G401 (cell line): ENCODE measurements around the gene TFE3. TPM values are rescaled to one million over a fixed set of nuclear protein-coding genes. Genes with fewer than 3 reads are reported as not detected.

Experiments
- DNase-seq: peaks from one replicate; pipeline ENCODE4 v3.0.0-alpha.2; 2015; ENCODE audit warnings: low spot score
- in situ Hi-C: cut with HindIII; loops from 2 replicates; pipeline ENCODE4 v1.10.0; 2016; ENCODE audit warnings: low sequenced_read_pairs, mixed read lengths
- total RNA-seq: library from RNA; depleted of rRNA; stranded (reverse); fragments of >200 nt; shearing (Covaris generic); gene quantifications from 2 replicates; pipeline ENCODE4 v1.2.3, GENCODE V29; 2014

Gene TFE3
- total RNA-seq, 1 experiment from 2014 or later = 50.0 TPM

DNA sequence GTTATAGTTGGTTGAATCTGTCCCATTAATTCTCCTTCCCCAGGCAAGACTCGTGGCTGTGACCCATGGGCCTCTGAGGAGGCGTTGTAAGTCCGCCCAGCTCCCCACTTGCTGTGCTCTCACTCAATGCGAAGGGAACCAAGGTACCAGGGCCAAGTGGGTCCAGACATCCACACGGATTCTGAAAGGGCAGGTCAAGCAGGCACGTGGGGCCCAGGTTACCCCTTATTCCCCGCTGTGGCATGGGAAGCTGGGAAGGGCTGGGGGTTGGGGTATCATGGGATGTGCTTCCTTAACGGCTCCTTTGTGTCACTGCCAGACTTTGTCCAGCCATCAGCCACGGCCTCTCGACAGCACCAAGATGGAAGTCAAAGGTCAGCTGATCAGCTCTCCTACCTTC is 18.8 kb upstream of the TFE3 start:
- DNase-seq = no peak

GRCh38 chrX:49061490-49061889 is 18.3 kb upstream of the TFE3 start:
- in situ Hi-C loops = no loop called here
- no peak for DNase-seq

More for the DNA sequence above, 18.8 kb upstream of the TFE3 start:
- in situ Hi-C loops = no loop called here

DNA sequence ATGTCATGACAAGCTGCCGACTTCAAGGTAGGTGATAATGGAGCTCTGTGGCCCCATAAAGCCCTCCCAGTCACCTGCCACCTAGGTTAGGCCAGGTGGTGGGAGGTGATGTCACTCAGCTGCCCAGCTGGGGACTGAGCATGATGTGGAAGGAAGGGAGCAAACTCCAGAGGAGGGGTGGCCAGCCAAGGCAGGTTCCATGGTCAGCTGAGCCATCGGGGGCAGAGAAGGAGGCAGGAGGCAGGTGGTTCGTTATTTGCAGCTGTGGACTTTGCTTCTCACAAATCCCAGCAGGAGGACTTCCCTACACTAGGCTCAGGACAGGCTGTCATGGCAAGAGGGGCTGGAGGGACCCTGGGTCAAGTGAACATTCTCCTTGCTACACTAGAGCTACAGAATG is 17.8 kb upstream of the TFE3 start:
- no peak for DNase-seq
- in situ Hi-C loops = no loop called here

- no peak for DNase-seq
- in situ Hi-C loops = no loop called here
Measured at GRCh38 chrX:49059681-49060085, 16.5 kb upstream of the TFE3 start.

DNA sequence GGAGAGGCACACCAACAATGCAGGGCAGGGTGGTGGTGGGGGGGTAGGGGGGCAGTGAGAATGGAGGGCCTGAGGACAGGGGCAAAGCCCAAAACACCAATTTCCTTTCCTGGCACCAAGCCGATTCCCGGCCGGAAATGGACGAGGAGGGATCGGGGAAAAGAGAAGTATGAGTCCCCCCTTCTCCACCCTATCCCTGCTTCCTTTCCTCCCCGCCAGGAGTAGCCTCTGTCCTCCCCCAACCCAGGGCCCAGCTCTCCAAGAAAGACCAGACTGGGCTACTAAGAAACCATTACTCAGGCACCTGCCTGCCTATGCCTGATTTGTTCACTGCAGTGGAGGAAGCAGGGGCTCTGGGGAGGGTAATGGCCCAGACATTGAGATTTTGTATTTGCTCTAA is 16.0 kb upstream of the TFE3 start:
- in situ Hi-C loops = no loop called here
- DNase-seq = no peak

DNA sequence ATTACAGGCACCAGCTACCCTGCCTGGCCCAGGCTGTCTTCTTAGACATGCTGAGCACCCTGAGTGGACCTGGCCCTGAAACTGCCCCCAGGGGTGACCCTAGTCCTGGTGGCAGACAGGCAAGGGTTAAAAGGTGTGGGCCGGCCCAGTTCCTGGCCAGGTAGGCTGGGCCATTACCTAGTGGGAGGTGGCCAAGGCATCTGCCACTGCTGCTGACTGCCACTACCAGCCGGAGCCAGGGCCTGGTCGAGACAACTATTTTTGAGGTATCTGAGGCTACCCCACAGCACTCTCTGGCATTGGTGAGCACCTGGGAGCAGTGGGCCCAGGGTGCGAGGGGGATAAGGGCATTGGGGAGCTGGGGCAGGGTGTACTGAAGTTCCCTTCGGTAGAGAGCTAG is 15.6 kb upstream of the TFE3 start, which contains the start of gene CCDC120:
CCDC120 (plus strand) TSS at position 206 of the 400 bp plus-strand sequence. CDS start 3,043 bp downstream, outside the sequence.
- DNase-seq = peak; percentile 61
- in situ Hi-C loops = no loop called here

DNA sequence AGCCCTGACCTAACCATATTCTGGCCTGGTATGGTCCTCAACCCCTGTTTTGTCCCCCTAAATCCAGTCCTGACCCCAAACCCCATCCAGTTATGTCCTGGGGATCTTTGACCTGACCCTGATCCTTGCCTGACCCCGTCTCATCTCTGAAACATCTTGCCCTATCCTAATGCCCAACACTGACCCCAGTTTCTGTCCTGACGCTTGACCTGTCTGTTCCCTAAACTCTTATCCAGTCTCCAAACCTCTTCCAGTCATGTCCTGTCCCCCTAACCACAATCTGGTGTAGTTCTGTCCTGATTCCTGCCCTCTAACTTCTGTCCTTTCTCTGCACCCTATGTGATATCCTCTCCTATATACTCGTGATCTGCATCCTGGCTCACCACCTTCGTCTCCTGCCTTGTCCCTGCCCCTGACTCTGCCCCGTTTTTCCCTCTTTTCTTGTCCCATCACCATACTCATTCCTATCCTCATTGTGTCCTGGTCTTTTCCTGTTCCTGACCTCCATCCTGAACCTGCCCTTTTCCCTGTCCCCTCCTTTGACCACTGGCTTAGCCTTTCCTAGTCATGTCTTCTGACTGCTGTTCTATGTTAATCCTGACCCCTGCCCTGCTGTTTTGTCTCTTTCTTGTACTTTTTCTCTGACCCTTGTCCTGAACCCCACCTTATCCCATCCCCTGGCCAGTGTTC is 11.1 kb upstream of the TFE3 start:
- in situ Hi-C loops = no loop called here
- DNase-seq = no peak

- DNase-seq = peak; percentile 58
- in situ Hi-C loops = no loop called here
Measured at GRCh38 chrX:49053223-49054072, 10.3 kb upstream of the TFE3 start.

DNA sequence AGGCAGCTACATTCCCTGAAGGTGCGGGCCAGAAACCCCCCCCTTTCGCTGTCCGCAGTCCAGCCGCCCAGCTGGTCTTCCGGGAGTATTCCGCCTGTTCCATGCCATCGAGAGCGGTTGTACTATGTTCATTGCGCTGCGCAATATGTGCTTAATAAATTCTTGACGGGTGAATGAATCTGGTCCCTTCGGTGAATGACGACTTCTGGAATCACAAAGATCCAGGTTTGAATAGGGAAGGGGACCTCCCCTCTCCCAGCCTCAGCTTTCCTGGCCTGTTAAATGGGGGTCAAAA is 777 bp upstream of the TFE3 start:
- in situ Hi-C loops = no loop called here
- DNase-seq = no peak

DNA sequence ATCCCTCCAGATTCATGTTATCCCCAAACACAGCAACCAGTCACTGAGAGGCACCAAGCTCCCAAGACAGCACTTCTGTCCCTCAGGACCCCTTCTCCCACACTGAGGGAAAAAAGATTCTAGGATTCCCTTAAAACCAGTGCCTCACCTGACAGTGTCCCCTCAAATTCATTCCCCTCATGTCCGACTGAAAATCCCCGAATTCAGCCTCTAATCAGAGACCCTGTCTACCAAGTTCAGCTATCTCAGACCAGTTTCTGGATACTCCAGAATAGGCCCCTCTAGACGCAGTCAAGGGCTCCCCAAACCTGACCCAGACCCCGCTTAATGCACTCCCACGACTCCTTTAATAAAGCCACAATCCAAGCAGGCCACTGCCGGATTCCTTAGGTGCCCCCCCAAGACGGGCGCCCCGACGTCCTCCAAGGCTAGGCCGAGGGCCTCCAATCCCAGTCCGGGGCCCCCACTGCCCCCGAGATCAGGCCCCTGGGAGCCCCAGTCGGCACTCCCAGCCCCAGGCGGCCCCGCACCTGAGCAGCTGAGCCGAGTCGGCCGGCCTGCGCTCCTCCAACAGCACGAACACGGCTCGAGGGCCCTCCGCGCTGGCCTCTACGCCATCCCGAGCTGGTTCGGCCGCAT is 457 bp downstream of the TFE3 start:
- in situ Hi-C loops = no loop called here
- DNase-seq = no peak

GRCh38 chrX:49041744-49042580 is 1.2 kb downstream of the TFE3 start:
- in situ Hi-C loops = no loop called here
- peak; percentile 33 for DNase-seq

- no peak for DNase-seq
- in situ Hi-C loops = no loop called here
Measured at GRCh38 chrX:49040376-49040955, 2.7 kb downstream of the TFE3 start.

GRCh38 chrX:49039598-49040375 is 3.4 kb downstream of the TFE3 start:
- in situ Hi-C loops = no loop called here
- DNase-seq = peak; percentile 37

DNA sequence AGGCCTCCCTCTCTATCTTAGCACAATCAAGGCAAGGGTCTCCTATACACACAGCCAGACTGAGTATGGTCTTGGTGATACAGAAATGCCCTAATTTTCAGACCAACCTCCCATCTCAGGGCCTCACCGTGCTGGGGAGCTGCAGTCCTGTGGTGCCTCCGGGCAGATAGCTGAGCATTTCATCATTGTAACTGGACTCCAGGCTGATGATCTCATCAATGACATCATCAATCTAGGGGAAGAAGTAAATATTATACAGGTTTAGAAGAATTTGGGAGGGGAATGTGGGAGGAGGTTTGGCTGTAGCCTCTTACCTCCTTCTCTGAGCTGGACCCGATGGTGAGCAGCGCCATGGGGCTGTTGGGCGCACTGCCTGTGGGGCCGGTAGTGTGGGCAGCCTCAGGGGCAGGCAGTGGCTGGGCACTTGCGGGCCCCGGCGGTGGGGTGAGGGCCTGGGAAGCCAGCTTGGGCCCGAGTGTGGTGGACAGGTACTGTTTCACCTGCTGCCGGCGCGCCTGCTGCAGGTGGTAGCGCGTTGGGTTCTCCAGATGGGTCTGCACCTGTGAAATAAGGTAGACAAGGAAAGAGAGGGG is 5.2 kb downstream of the TFE3 start:
- DNase-seq = no peak
- in situ Hi-C loops = no loop called here

- DNase-seq = no peak
- in situ Hi-C loops = no loop called here
Measured at GRCh38 chrX:49030283-49030682, 12.9 kb downstream of the TFE3 start.

- DNase-seq = no peak
- in situ Hi-C loops = no loop called here
Measured at GRCh38 chrX:49029876-49030275, 13.3 kb downstream of the TFE3 start.

GRCh38 chrX:49019599-49020249 is 23.4 kb downstream of the TFE3 start:
- DNase-seq = no peak
- in situ Hi-C loops = no loop called here

- in situ Hi-C loops = no loop called here
- no peak for DNase-seq
Measured at GRCh38 chrX:49019050-49019449, 24.1 kb downstream of the TFE3 start.
